Measurements from ENCODE around the gene CCT5.

CCT5 gene

GRCh38 chr5:10229306-10230048, 20.6 kb upstream of the CCT5 start:
- peak; percentile 60 for ATAC-seq

DNA sequence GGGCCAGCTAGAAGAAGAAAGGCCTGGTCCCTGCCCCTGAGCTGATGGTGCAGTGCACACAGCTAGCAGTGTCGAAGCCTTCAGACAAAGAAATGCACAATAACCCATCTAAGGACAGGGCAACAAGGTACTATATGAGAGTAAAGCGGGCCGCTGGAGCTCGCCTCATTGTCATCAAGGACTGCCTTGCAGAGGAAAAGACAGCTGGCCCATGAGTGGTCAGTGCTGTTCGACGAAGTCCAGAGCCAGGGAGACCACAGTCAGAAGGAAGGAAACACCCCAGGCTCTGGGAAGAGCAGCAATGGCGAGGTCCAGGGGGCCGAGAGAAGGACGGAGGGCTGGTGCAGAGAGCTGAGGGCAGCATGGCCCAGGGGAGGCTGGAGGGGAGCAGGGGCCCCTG, 17.7 kb upstream of the CCT5 start:
- TF ChIP-seq CSDC2 (CRISPR knock-in tag; IDR thresholded peaks at IDR 0.05), result no peak
- no peak for TF ChIP-seq PPARA (CRISPR knock-in tag; IDR thresholded peaks at IDR 0.05; ENCODE audit: borderline replicate concordance)
- no peak for TF ChIP-seq ZNF8 (CRISPR knock-in tag; IDR thresholded peaks at IDR 0.05)
- no peak for TF ChIP-seq TOX (CRISPR knock-in tag; IDR thresholded peaks at IDR 0.05; ENCODE audit: borderline replicate concordance)
- TF ChIP-seq, protein P1, sequence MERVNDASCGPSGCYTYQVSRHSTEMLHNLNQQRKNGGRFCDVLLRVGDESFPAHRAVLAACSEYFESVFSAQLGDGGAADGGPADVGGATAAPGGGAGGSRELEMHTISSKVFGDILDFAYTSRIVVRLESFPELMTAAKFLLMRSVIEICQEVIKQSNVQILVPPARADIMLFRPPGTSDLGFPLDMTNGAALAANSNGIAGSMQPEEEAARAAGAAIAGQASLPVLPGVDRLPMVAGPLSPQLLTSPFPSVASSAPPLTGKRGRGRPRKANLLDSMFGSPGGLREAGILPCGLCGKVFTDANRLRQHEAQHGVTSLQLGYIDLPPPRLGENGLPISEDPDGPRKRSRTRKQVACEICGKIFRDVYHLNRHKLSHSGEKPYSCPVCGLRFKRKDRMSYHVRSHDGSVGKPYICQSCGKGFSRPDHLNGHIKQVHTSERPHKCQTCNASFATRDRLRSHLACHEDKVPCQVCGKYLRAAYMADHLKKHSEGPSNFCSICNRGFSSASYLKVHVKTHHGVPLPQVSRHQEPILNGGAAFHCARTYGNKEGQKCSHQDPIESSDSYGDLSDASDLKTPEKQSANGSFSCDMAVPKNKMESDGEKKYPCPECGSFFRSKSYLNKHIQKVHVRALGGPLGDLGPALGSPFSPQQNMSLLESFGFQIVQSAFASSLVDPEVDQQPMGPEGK (CRISPR knock-in tag; IDR thresholded peaks at IDR 0.05; ENCODE audit: borderline replicate concordance), result no peak
- no peak for TF ChIP-seq RARB (CRISPR knock-in tag; IDR thresholded peaks at IDR 0.05)
- TF ChIP-seq ZFP30 (CRISPR knock-in tag; IDR thresholded peaks at IDR 0.05), result no peak
- TF ChIP-seq ARNTL (CRISPR knock-in tag; IDR thresholded peaks at IDR 0.05; ENCODE audit: borderline replicate concordance, low read depth), result no peak
- TF ChIP-seq GLIS3 (CRISPR knock-in tag; IDR thresholded peaks at IDR 0.05), result no peak
- TF ChIP-seq TCF4 (CRISPR knock-in tag; IDR thresholded peaks at IDR 0.05; ENCODE audit: borderline replicate concordance), result no peak
- no peak for TF ChIP-seq ESRRG (CRISPR knock-in tag; IDR thresholded peaks at IDR 0.05)
- TF ChIP-seq ZNF565 (CRISPR knock-in tag; conservative IDR thresholded peaks at IDR 0.05; ENCODE audit: low read depth), result no peak
- no peak for ATAC-seq

More at GRCh38 chr5:10229306-10230048, 20.6 kb upstream of the CCT5 start:
- no peak for TF ChIP-seq ESRRG (CRISPR knock-in tag; IDR thresholded peaks at IDR 0.05)

GRCh38 chr5:10233011-10233410, 17.1 kb upstream of the CCT5 start:
- ATAC-seq, result no peak
- TF ChIP-seq, protein P2, sequence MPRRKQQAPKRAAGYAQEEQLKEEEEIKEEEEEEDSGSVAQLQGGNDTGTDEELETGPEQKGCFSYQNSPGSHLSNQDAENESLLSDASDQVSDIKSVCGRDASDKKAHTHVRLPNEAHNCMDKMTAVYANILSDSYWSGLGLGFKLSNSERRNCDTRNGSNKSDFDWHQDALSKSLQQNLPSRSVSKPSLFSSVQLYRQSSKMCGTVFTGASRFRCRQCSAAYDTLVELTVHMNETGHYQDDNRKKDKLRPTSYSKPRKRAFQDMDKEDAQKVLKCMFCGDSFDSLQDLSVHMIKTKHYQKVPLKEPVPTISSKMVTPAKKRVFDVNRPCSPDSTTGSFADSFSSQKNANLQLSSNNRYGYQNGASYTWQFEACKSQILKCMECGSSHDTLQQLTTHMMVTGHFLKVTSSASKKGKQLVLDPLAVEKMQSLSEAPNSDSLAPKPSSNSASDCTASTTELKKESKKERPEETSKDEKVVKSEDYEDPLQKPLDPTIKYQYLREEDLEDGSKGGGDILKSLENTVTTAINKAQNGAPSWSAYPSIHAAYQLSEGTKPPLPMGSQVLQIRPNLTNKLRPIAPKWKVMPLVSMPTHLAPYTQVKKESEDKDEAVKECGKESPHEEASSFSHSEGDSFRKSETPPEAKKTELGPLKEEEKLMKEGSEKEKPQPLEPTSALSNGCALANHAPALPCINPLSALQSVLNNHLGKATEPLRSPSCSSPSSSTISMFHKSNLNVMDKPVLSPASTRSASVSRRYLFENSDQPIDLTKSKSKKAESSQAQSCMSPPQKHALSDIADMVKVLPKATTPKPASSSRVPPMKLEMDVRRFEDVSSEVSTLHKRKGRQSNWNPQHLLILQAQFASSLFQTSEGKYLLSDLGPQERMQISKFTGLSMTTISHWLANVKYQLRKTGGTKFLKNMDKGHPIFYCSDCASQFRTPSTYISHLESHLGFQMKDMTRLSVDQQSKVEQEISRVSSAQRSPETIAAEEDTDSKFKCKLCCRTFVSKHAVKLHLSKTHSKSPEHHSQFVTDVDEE (CRISPR knock-in tag; IDR thresholded peaks at IDR 0.05), result no peak
- TF ChIP-seq CSDC2 (CRISPR knock-in tag; IDR thresholded peaks at IDR 0.05) (no peak), ZNF565 (CRISPR knock-in tag; conservative IDR thresholded peaks at IDR 0.05; ENCODE audit: low read depth) (no peak), ZFP30 (CRISPR knock-in tag; IDR thresholded peaks at IDR 0.05) (no peak), POU6F1 (CRISPR knock-in tag; IDR thresholded peaks at IDR 0.05; ENCODE audit: borderline replicate concordance, low read depth) (no peak), RARB (CRISPR knock-in tag; IDR thresholded peaks at IDR 0.05) (no peak), OSR1 (CRISPR knock-in tag; IDR thresholded peaks at IDR 0.05) (no peak), ZNF8 (CRISPR knock-in tag; IDR thresholded peaks at IDR 0.05) (no peak), TOX (CRISPR knock-in tag; IDR thresholded peaks at IDR 0.05; ENCODE audit: borderline replicate concordance) (no peak), PPARA (CRISPR knock-in tag; IDR thresholded peaks at IDR 0.05; ENCODE audit: borderline replicate concordance) (no peak), TCF4 (CRISPR knock-in tag; IDR thresholded peaks at IDR 0.05; ENCODE audit: borderline replicate concordance) (no peak), ISL1 (CRISPR knock-in tag; IDR thresholded peaks at IDR 0.05) (no peak), CSRNP3 (CRISPR knock-in tag; IDR thresholded peaks at IDR 0.05) (no peak), ARNTL (CRISPR knock-in tag; IDR thresholded peaks at IDR 0.05; ENCODE audit: borderline replicate concordance, low read depth) (no peak), CREB5 (CRISPR knock-in tag; IDR thresholded peaks at IDR 0.05; ENCODE audit: low read depth) (no peak), SNAI2 (CRISPR knock-in tag; IDR thresholded peaks at IDR 0.05) (no peak), ESRRG (CRISPR knock-in tag; IDR thresholded peaks at IDR 0.05) (no peak)

All from SK-N-SH treated with all-trans-retinoic acid at 6 μM for 48 hours (cell line).